Glomerular visceral epithelial cell (primary cell): Measurements from ENCODE around the gene PDE9A.
"Not testable (repeated sequence)": the region's sequence is repeated elsewhere in the genome, so short reads cannot be mapped to it uniquely, and the experiment has no call there.

Experiments
- DNase-seq: peaks from one replicate; pipeline ENCODE4 v3.0.0-alpha.2; 2016; ENCODE audit errors: extremely low spot score

PDE9A gene

GRCh38 chr21:42794551-42794950 lies 141.1 kb downstream of the PDE9A start:
- no peak for DNase-seq

- DNase-seq, result no peak
Measured at GRCh38 chr21:42796327-42797062, 143.1 kb downstream of the PDE9A start.

- DNase-seq, result no peak
Measured at GRCh38 chr21:42797522-42797921, 144.1 kb downstream of the PDE9A start.

- DNase-seq, result no peak
Measured at GRCh38 chr21:42798106-42798505, 144.7 kb downstream of the PDE9A start.

- no peak for DNase-seq
Measured at GRCh38 chr21:42799516-42799915, 146.1 kb downstream of the PDE9A start.

GRCh38 chr21:42799948-42800347 lies 146.5 kb downstream of the PDE9A start:
- DNase-seq, result no peak

GRCh38 chr21:42801616-42802015 lies 148.2 kb downstream of the PDE9A start:
- DNase-seq, result not testable (repeated sequence)

- no peak for DNase-seq
Measured at GRCh38 chr21:42806509-42807140, 153.2 kb downstream of the PDE9A start.

GRCh38 chr21:42807293-42807895 lies 154.0 kb downstream of the PDE9A start:
- DNase-seq, result not testable (repeated sequence)

GRCh38 chr21:42807938-42808613 lies 154.7 kb downstream of the PDE9A start:
- no peak for DNase-seq

- DNase-seq, result no peak
Measured at GRCh38 chr21:42809171-42809570, 155.8 kb downstream of the PDE9A start.

GRCh38 chr21:42809577-42810475 lies 156.4 kb downstream of the PDE9A start:
- DNase-seq, result no peak

GRCh38 chr21:42811960-42812359 lies 158.5 kb downstream of the PDE9A start:
- no peak for DNase-seq

GRCh38 chr21:42812528-42813241 lies 159.3 kb downstream of the PDE9A start:
- DNase-seq, result not testable (repeated sequence)

- no peak for DNase-seq
Measured at GRCh38 chr21:42815217-42815616, 161.8 kb downstream of the PDE9A start.

- peak; percentile 33 for DNase-seq
Measured at GRCh38 chr21:42818328-42818749, 164.9 kb downstream of the PDE9A start.

GRCh38 chr21:42819861-42820615 lies 166.6 kb downstream of the PDE9A start:
- DNase-seq, result no peak

GRCh38 chr21:42820616-42821465 lies 167.4 kb downstream of the PDE9A start:
- no peak for DNase-seq
